ENCODE results near the gene DOCK2.

GRCh38 chr5:169758886-169759285 is 121.8 kb downstream of the DOCK2 start:
- TF ChIP-seq CTCF (conservative IDR thresholded peaks at IDR 0.05; ENCODE audit: low read depth, low read length) (no peak), EZH2 (IDR thresholded peaks at IDR 0.05; ENCODE audit: low read length, unreplicated experiment) (no peak)

Measured in PC-3 (cell line).